Peyer's patch (tissue), 4 donors: Measurements from ENCODE around the gene PURA. TPM values are rescaled to one million over a fixed set of nuclear protein-coding genes. Genes with fewer than 3 reads are reported as not detected.
A peak's percentile ranks its signal among the peaks of the same experiment; 100 is the strongest.

Experiments
- DNase-seq, 3 donors: peaks; one replicate each; pipeline ENCODE4 v3.0.0-alpha.2; 2017 to 2019
- H3K27ac ChIP-seq, 4 donors: fragments of 200-600 bp; sonication (generic); one replicate each; pipeline ENCODE4 v1.5.1; 2016 to 2019
- H3K27me3 ChIP-seq, 2 donors: fragments of 200-600 bp; sonication (generic); one replicate each; pipeline ENCODE4 v1.5.1; 2019
- H3K36me3 ChIP-seq, 3 donors: fragments of 200-600 bp; sonication (generic); one replicate each; pipeline ENCODE4 v1.5.1; 2016 to 2019
- H3K4me1 ChIP-seq, 4 donors: fragments of 200-600 bp; sonication (generic); one replicate each; pipeline ENCODE4 v1.5.1; 2016 to 2019
- H3K4me3 ChIP-seq, 4 donors: fragments of 200-600 bp; sonication (generic); 1 replicate in 3 of 4; 2 replicates in 1 of 4; pipeline ENCODE4 v1.5.1; 2016 to 2019; ENCODE audit warnings: mild to moderate bottlenecking in 1 of 4
- H3K9me3 ChIP-seq, 4 donors: fragments of 200-600 bp; sonication (generic); one replicate each; pipeline ENCODE4 v1.5.1; 2016 to 2019; ENCODE audit warnings: mild to moderate bottlenecking in 1 of 4
- CTCF ChIP-seq, 6 experiments: fragments of 450-650 bp in 4 of 6; fragments of 200-600 bp in 2 of 6; sonication (generic) in 1 of 6; IDR thresholded peaks; one replicate each; pipeline ENCODE4 v1.5.1; 2017 to 2019; ENCODE audit warnings: antibody characterized with exemption in 6 of 6, mild to moderate bottlenecking in 3 of 6, moderate library complexity in 1 of 6
- POLR2A ChIP-seq, 2 donors: fragments of 450-650 bp; IDR thresholded peaks; one replicate each; pipeline ENCODE4 v1.5.1; 2017; ENCODE audit warnings: antibody characterized with exemption in 2 of 2, mild to moderate bottlenecking in 2 of 2, moderate library complexity in 2 of 2
- total RNA-seq, 4 donors: library from RNA; depleted of rRNA; stranded (reverse); fragments of >200 nt; gene quantifications; one replicate each; pipeline ENCODE4 v1.1.0, GENCODE V29; 2016

Gene PURA
- total RNA-seq, 4 donors from 2014 or later = 22.2 to 24.7 (median 22.7) TPM

GRCh38 chr5:140106805-140107311 is 7.1 kb upstream of the PURA start:
- TF ChIP-seq POLR2A (IDR thresholded peaks at IDR 0.05) (no peak), CTCF (IDR thresholded peaks at IDR 0.05) (no peak)
- Histone ChIP-seq H3K27me3 (no peaks in the 10 kb centered on the region), H3K4me1 (peaks cover 0 to 21% (median 3%) of the 10 kb centered on the region in 4 donors), H3K36me3 (no peaks in the 10 kb centered on the region), H3K4me3 (peak overlapping the region; percentile 62 to 70 (median 69)), H3K27ac (peak overlapping the region; percentile 92 to 96 (median 93)), H3K9me3 (no peaks in the 10 kb centered on the region)
- DNase-seq = no peak

GRCh38 chr5:140107312-140108092 is 6.4 kb upstream of the PURA start:
- TF ChIP-seq POLR2A (IDR thresholded peaks at IDR 0.05) (peak; percentile 80 to 83), CTCF (IDR thresholded peaks at IDR 0.05) (peak in 4 of 6 experiments; percentile 9 to 60 (median 42))
- Histone ChIP-seq H3K9me3 (no peaks in the 10 kb centered on the region), H3K27me3 (no peaks in the 10 kb centered on the region), H3K27ac (peak overlapping the region; percentile 92 to 96 (median 93)), H3K4me1 (peaks cover 0 to 25% (median 3%) of the 10 kb centered on the region in 4 donors), H3K4me3 (peak overlapping the region; percentile 62 to 70 (median 69)), H3K36me3 (no peaks in the 10 kb centered on the region)
- peak; percentile 87 to 98 (median 98) for DNase-seq

GRCh38 chr5:140108093-140109017 is 5.6 kb upstream of the PURA start:
- H3K27ac ChIP-seq = peak overlapping the region; percentile 92 to 96 (median 93)
- TF ChIP-seq POLR2A (IDR thresholded peaks at IDR 0.05) (no peak), CTCF (IDR thresholded peaks at IDR 0.05) (peak in 1 of 6 experiments; percentile 2)
- H3K4me1 ChIP-seq = peaks cover 0 to 34% (median 10%) of the 10 kb centered on the region in 4 donors
- DNase-seq = peak; percentile 59 to 85 (median 67)
- no peaks in the 10 kb centered on the region for H3K36me3 ChIP-seq
- H3K9me3 ChIP-seq = no peaks in the 10 kb centered on the region
- peak overlapping the region; percentile 62 to 70 (median 69) for H3K4me3 ChIP-seq
- H3K27me3 ChIP-seq = no peaks in the 10 kb centered on the region

GRCh38 chr5:140109018-140109758 is 4.7 kb upstream of the PURA start:
- Histone ChIP-seq H3K36me3 (no peaks in the 10 kb centered on the region), H3K4me1 (peaks cover 0 to 35% (median 10%) of the 10 kb centered on the region in 4 donors), H3K9me3 (no peaks in the 10 kb centered on the region), H3K27me3 (no peaks in the 10 kb centered on the region), H3K4me3 (peak overlapping the region; percentile 62 to 70 (median 69)), H3K27ac (peak overlapping the region in 3 of 4 donors; percentile 92 to 93 (median 93))
- TF ChIP-seq POLR2A (IDR thresholded peaks at IDR 0.05) (no peak), CTCF (IDR thresholded peaks at IDR 0.05) (no peak)
- peak in 1 of 3 donors; percentile 19 for DNase-seq
